OCI-LY3 (cell line): ENCODE results near the gene ATG7.

Source experiments
- H2AFZ ChIP-seq: fragments of 200-600, 300-600 bp; shearing (Covaris generic); 2 replicates; pipeline ENCODE4 v1.6.0; 2014; ENCODE audit warnings: antibody characterized with exemption, low read depth, low read length
- H3K27ac ChIP-seq: fragments of 200-600, 300-600 bp; sonication (generic); 2 replicates; pipeline ENCODE4 v1.5.1; 2014; ENCODE audit warnings: mild to moderate bottlenecking, low read length, moderate library complexity, mixed read lengths
- H3K27me3 ChIP-seq: fragments of 200-600, 300-600 bp; sonication (generic); 2 replicates; pipeline ENCODE4 v1.6.1; 2014; ENCODE audit warnings: low read depth, low read length, mixed read lengths
- H3K36me3 ChIP-seq: fragments of 200-600, 300-600 bp; sonication (generic); replicated peaks from 2 replicates; pipeline ENCODE3; 2014; ENCODE audit warnings: low read depth, low read length, mixed read lengths
- H3K4me1 ChIP-seq: fragments of 300-600, 200-600 bp; sonication (generic); 2 replicates; pipeline ENCODE4 v1.6.1; 2014; ENCODE audit warnings: low read length, mixed read lengths
- H3K4me2 ChIP-seq: fragments of 200-600, 300-600 bp; sonication (generic); 2 replicates; pipeline ENCODE4 v1.6.1; 2014; ENCODE audit warnings: low read length, mixed read lengths
- H3K4me3 ChIP-seq: fragments of 300-600, 200-600 bp; sonication (generic); 2 replicates; pipeline ENCODE4 v1.5.1; 2014; ENCODE audit warnings: antibody characterized with exemption, mild to moderate bottlenecking, low read length, moderate library complexity
- H3K79me2 ChIP-seq: fragments of 300-600, 200-600 bp; shearing (Covaris generic); 2 replicates; pipeline ENCODE4 v1.6.1; 2014; ENCODE audit warnings: mild to moderate bottlenecking, low read length, mixed read lengths
- H3K9ac ChIP-seq: fragments of 300-600, 200-600 bp; shearing (Covaris generic); 2 replicates; pipeline ENCODE4 v1.6.0; 2014; ENCODE audit warnings: mild to moderate bottlenecking, low read length, moderate library complexity
- H3K9me3 ChIP-seq: fragments of 200-600, 300-600 bp; shearing (Covaris generic); 2 replicates; pipeline ENCODE4 v1.6.1; 2014; ENCODE audit warnings: low read length, mixed read lengths; ENCODE audit not compliant: insufficient read depth
- H4K20me1 ChIP-seq: fragments of 200-600, 300-600 bp; sonication (generic); 2 replicates; pipeline ENCODE4 v1.6.1; 2016; ENCODE audit warnings: low read length, mixed read lengths; ENCODE audit not compliant: insufficient read depth
- CTCF ChIP-seq: fragments of 200-600, 300-600 bp; sonication (generic); IDR thresholded peaks from 2 replicates; pipeline ENCODE4 v1.5.1; 2014; ENCODE audit warnings: antibody characterized with exemption, low read length, low read depth
- EZH2phosphoT487 ChIP-seq: fragments of 200-600 bp; shearing (Covaris generic); IDR thresholded peaks from 2 replicates; pipeline ENCODE4 v1.6.1; 2018; ENCODE audit warnings: antibody characterized with exemption, mixed run types, low read depth

ATG7 gene

GRCh38 chr3:11605398-11605797 lies 333.2 kb downstream of the ATG7 start:
- Histone ChIP-seq H3K9ac (no peak overlapping the region), H4K20me1 (peaks cover 34% of the 10 kb centered on the region), H2AFZ (no peak overlapping the region), H3K4me1 (peaks cover 11% of the 10 kb centered on the region), H3K27me3 (no peaks in the 10 kb centered on the region), H3K4me3 (no peak overlapping the region), H3K36me3 (peaks cover 13% of the 10 kb centered on the region), H3K4me2 (no peak overlapping the region), H3K27ac (no peak overlapping the region), H3K9me3 (no peaks in the 10 kb centered on the region; the same call in 1 of the 2 replicates), H3K79me2 (peaks cover 16% of the 10 kb centered on the region)
- no peak for TF ChIP-seq EZH2phosphoT487

GRCh38 chr3:11606090-11606784 lies 334.0 kb downstream of the ATG7 start:
- Histone ChIP-seq H3K27ac (no peak overlapping the region), H3K36me3 (peaks cover 5% of the 10 kb centered on the region), H2AFZ (no peak overlapping the region), H3K79me2 (peaks cover 18% of the 10 kb centered on the region), H3K9me3 (no peaks in the 10 kb centered on the region; the same call in 1 of the 2 replicates), H3K4me3 (no peak overlapping the region), H3K9ac (no peak overlapping the region), H4K20me1 (peaks cover 39% of the 10 kb centered on the region), H3K4me1 (peaks cover 11% of the 10 kb centered on the region), H3K4me2 (no peak overlapping the region), H3K27me3 (no peaks in the 10 kb centered on the region)
- TF ChIP-seq CTCF (no peak), EZH2phosphoT487 (no peak)

GRCh38 chr3:11606865-11607440 lies 334.8 kb downstream of the ATG7 start:
- Histone ChIP-seq H3K4me2 (no peak overlapping the region), H3K36me3 (no peaks in the 10 kb centered on the region), H3K79me2 (peaks cover 23% of the 10 kb centered on the region), H3K27ac (no peak overlapping the region), H2AFZ (no peak overlapping the region), H3K27me3 (no peaks in the 10 kb centered on the region), H3K4me3 (no peak overlapping the region), H3K9me3 (no peaks in the 10 kb centered on the region), H4K20me1 (peaks cover 40% of the 10 kb centered on the region), H3K4me1 (peaks cover 4% of the 10 kb centered on the region), H3K9ac (no peak overlapping the region)
- no peak for TF ChIP-seq EZH2phosphoT487
- no peak for TF ChIP-seq CTCF
